ENCODE measurements around the gene TVP23A.
"Not testable (repeated sequence)": the region's sequence is repeated elsewhere in the genome, so short reads cannot be mapped to it uniquely, and the experiment has no call there.

GRCh38 chr16:10741249-10741648 lies 77.3 kb downstream of the TVP23A start:
- not testable (repeated sequence) for TF ChIP-seq POLR2A, CTCF (IDR thresholded peaks at IDR 0.05)

Measured in Peyer's patch (tissue), 4 donors.